HCT116 (cell line): ENCODE measurements around the gene TMEM132D. TPM values are rescaled to one million over a fixed set of nuclear protein-coding genes. Genes with fewer than 3 reads are reported as not detected.

ENCODE experiments used
- ATAC-seq: fragments of 200-7000 bp; cut with Tn5 transposase; 2 replicates; pipeline ENCODE4 v1.9.1; 2020; ENCODE audit warnings: mild to moderate bottlenecking, moderate library complexity
- BruUV-seq: library from RNA; stranded (reverse); fragments of 400-500 nt; replicated peaks from 2 replicates; lab custom pipeline; 2021; lab: Mats Ljungman, UMichigan
- CTCF ChIA-PET: fragments of 300-600 bp; sonication (Branson Sonifier 250); formaldehyde crosslinking; loops from one replicate; lab custom pipeline; 2021; ENCODE audit warnings: antibody characterized with exemption; lab: Charles Lee
- POLR2A ChIA-PET: fragments of 300-600, 350-600 bp; sonication (Branson Sonifier 250); formaldehyde crosslinking; loops from one replicate; lab custom pipeline; 2021; ENCODE audit warnings: antibody characterized with exemption; lab: Charles Lee
- RAD21 ChIA-PET, 2 experiments: fragments of 300-600 bp; sonication (Branson Sonifier 250); formaldehyde crosslinking; loops; one replicate each; lab custom pipeline; 2023; ENCODE audit warnings: low total read pairs in 2 of 2; ENCODE audit not compliant: uncharacterized antibody in 2 of 2, unreplicated experiment in 2 of 2, low non-redundant PET in 1 of 2; lab: Charles Lee
- DNase-seq: peaks from one replicate; pipeline ENCODE4 v3.0.0-alpha.2; 2010; ENCODE audit warnings: low read depth, low spot score
- H2AFZ ChIP-seq: fragments of 200-600 bp; shearing (Covaris generic), sonication (generic); 2 replicates; pipeline ENCODE4 v1.6.1; 2017; ENCODE audit warnings: low read depth, mixed run types, mixed read lengths, antibody characterized with exemption, low read length; ENCODE audit not compliant: poor library complexity, severe bottlenecking
- H3K27ac ChIP-seq: 2 replicates; pipeline ENCODE4 v1.5.1; 2012; ENCODE audit warnings: low read depth, low read length
- H3K27me3 ChIP-seq: fragments of 200-600 bp; sonication (generic); 2 replicates; pipeline ENCODE4 v1.6.1; 2016; ENCODE audit warnings: mixed run types, low read length, mixed read lengths; ENCODE audit not compliant: insufficient read depth
- H3K36me3 ChIP-seq, 2 experiments: fragments of 200-500 bp in 1 of 2; fragments of 200-600 bp in 1 of 2; sonication (Bioruptor generic) in 1 of 2; sonication (generic) in 1 of 2; 2 replicates each; pipeline versions ENCODE4 v1.5.1 to v1.6.1; 2014 to 2016; ENCODE audit warnings: low read length in 2 of 2, inconsistent platforms in 1 of 2, mixed read lengths in 1 of 2, mixed run types in 1 of 2; ENCODE audit not compliant: insufficient read depth in 2 of 2, control insufficient read depth in 1 of 2
- H3K4me1 ChIP-seq, 2 experiments: fragments of 200-600 bp in 1 of 2; sonication (generic) in 1 of 2; 2 replicates each; pipeline versions ENCODE4 v1.5.1 to v1.6.1; 2012 to 2017; ENCODE audit warnings: low read length in 2 of 2, inconsistent platforms in 1 of 2, mild to moderate bottlenecking in 1 of 2, mixed read lengths in 1 of 2, mixed run types in 1 of 2, moderate library complexity in 1 of 2; ENCODE audit not compliant: insufficient read depth in 2 of 2, control insufficient read depth in 1 of 2
- H3K4me2 ChIP-seq: fragments of 200-600 bp; sonication (generic); 2 replicates; pipeline ENCODE4 v1.6.1; 2017; ENCODE audit warnings: mixed run types, low read length, mixed read lengths
- H3K4me3 ChIP-seq, 2 experiments: fragments of 200-600 bp in 1 of 2; sonication (generic) in 1 of 2; replicated peaks in 1 of 2; 2 replicates each; pipeline ENCODE4 v1.5.1; 2011 to 2016; ENCODE audit warnings: low read length in 2 of 2, control low read depth in 1 of 2, low read depth in 1 of 2, mild to moderate bottlenecking in 1 of 2, mixed read lengths in 1 of 2, mixed run types in 1 of 2
- H3K79me2 ChIP-seq: fragments of 200-600 bp; sonication (generic); 2 replicates; pipeline ENCODE4 v1.6.1; 2017; ENCODE audit warnings: mild to moderate bottlenecking, mixed run types, low read length, moderate library complexity, mixed read lengths; ENCODE audit not compliant: insufficient read depth
- H3K9ac ChIP-seq: fragments of 200-600 bp; sonication (generic); 2 replicates; pipeline ENCODE4 v1.6.1; 2016; ENCODE audit warnings: low read length, mixed read lengths
- H3K9me2 ChIP-seq: fragments of 200-600 bp; sonication (generic), shearing (Covaris generic); 2 replicates; pipeline ENCODE4 v1.6.1; 2017; ENCODE audit warnings: mixed run types, mild to moderate bottlenecking, moderate library complexity; ENCODE audit not compliant: insufficient read depth
- H3K9me3 ChIP-seq, 2 experiments: fragments of 200-500 bp in 1 of 2; fragments of 200-600 bp in 1 of 2; sonication (Bioruptor generic) in 1 of 2; sonication (generic) in 1 of 2; 2 replicates each; pipeline ENCODE4 v1.6.1; 2014 to 2017; ENCODE audit warnings: low read length in 2 of 2, mixed read lengths in 2 of 2, inconsistent platforms in 1 of 2, low read depth in 1 of 2, mild to moderate bottlenecking in 1 of 2, mixed run types in 1 of 2, moderate library complexity in 1 of 2; ENCODE audit not compliant: control insufficient read depth in 1 of 2, insufficient read depth in 1 of 2
- H4K20me1 ChIP-seq: fragments of 200-600 bp; sonication (generic), shearing (Covaris generic); 2 replicates; pipeline ENCODE4 v1.6.1; 2017; ENCODE audit warnings: mixed run types, mild to moderate bottlenecking, moderate library complexity; ENCODE audit not compliant: insufficient read depth
- EGR1 ChIP-seq: IDR thresholded peaks from 2 replicates; pipeline ENCODE4 v1.6.1; 2012; ENCODE audit warnings: low read depth
- FOSL1 ChIP-seq: IDR thresholded peaks from 2 replicates; pipeline ENCODE4 v1.6.1; 2012; ENCODE audit warnings: low read depth
- MAX ChIP-seq: IDR thresholded peaks from 2 replicates; pipeline ENCODE4 v1.6.1; 2012
- POLR2AphosphoS5 ChIP-seq: IDR thresholded peaks from 2 replicates; pipeline ENCODE4 v1.6.1; 2011; ENCODE audit warnings: mild to moderate bottlenecking, low read depth, low read length, moderate library complexity
- REST ChIP-seq: IDR thresholded peaks from 2 replicates; pipeline ENCODE4 v1.6.1; 2012; ENCODE audit warnings: low read depth
- SIN3A ChIP-seq: IDR thresholded peaks from 2 replicates; pipeline ENCODE4 v1.6.1; 2012; ENCODE audit warnings: low read depth
- TCF7L2 ChIP-seq: IDR thresholded peaks from 2 replicates; pipeline ENCODE4 v1.7.0; 2011; ENCODE audit warnings: borderline replicate concordance, inconsistent platforms; ENCODE audit not compliant: insufficient read depth, insufficient read length; ENCODE audit errors: extremely low read depth
- YY1 ChIP-seq: IDR thresholded peaks from 2 replicates; pipeline ENCODE4 v1.6.1; 2011; ENCODE audit warnings: low read length, low read depth, moderate library complexity, mild to moderate bottlenecking; ENCODE audit not compliant: insufficient replicate concordance; ENCODE audit errors: extremely low read depth
- intact Hi-C: fragments of 100-400 bp; cut with micrococcal nuclease; formaldehyde crosslinking; loops from 2 replicates; pipeline ENCODE4 v1.10.0; 2022
- total RNA-seq: library from RNA; stranded (reverse); gene quantifications from one replicate; pipeline ENCODE4 v1.2.1, GENCODE V29; 2021; ENCODE audit not compliant: unreplicated experiment

The TMEM132D gene
- total RNA-seq, 1 experiment from 2014 or later = not detected

GRCh38 chr12:129675947-129676346 lies 227.9 kb downstream of the TMEM132D start:
- Histone ChIP-seq H3K9ac (no peak overlapping the region), H3K27me3 (no peaks in the 10 kb centered on the region), H3K4me3 (no peak overlapping the region), H3K4me2 (no peak overlapping the region), H3K9me2 (no peaks in the 10 kb centered on the region), H2AFZ (no peak overlapping the region), H3K79me2 (no peaks in the 10 kb centered on the region), H3K4me1 (no peaks in the 10 kb centered on the region), H3K9me3 (peaks cover 13 to 23% of the 10 kb centered on the region in 2 experiments), H3K27ac (no peak overlapping the region), H4K20me1 (no peaks in the 10 kb centered on the region), H3K36me3 (no peaks in the 10 kb centered on the region)
- BruUV-seq = no TSS peak
- DNase-seq (no peak), ATAC-seq (no peak)
- POLR2A ChIA-PET = no interaction called here
- no peak for TF ChIP-seq YY1
- TF ChIP-seq EGR1 = no peak
- TF ChIP-seq TCF7L2 = no peak
- TF ChIP-seq POLR2AphosphoS5 = no peak
- no peak for TF ChIP-seq MAX
- no peak for TF ChIP-seq REST
- TF ChIP-seq FOSL1 = no peak
- TF ChIP-seq SIN3A = no peak
- CTCF ChIA-PET = no interaction called here
- RAD21 ChIA-PET = no interaction called here
- intact Hi-C loops = no loop called here
